Keratinocyte (primary cell): ENCODE results near the gene PLS1. TPM values are rescaled to one million over a fixed set of nuclear protein-coding genes. Genes with fewer than 3 reads are reported as not detected.
"Not testable (repeated sequence)": the region's sequence is repeated elsewhere in the genome, so short reads cannot be mapped to it uniquely, and the experiment has no call there.

ENCODE experiments used
- DNase-seq: peaks from one replicate; pipeline ENCODE4 v3.0.0-alpha.2; 2011; ENCODE audit warnings: low read depth, missing footprints, low spot score
- FAIRE-seq: peaks from 2 replicates; lab custom pipeline; 2011; peaks lifted over from hg19 to GRCh38; lab: Jason Lieb, UNC
- H2AFZ ChIP-seq: 2 replicates; pipeline ENCODE4 v1.6.0; 2012; ENCODE audit warnings: low read length, control low read depth, inconsistent platforms; ENCODE audit not compliant: control insufficient read depth
- H3K27ac ChIP-seq: 2 replicates; pipeline ENCODE4 v1.5.1; 2011; ENCODE audit warnings: low read length; ENCODE audit not compliant: control insufficient read depth, insufficient read depth
- H3K27me3 ChIP-seq: 3 replicates; pipeline ENCODE4 v1.6.0; 2011; ENCODE audit warnings: low read length; ENCODE audit not compliant: control insufficient read depth, insufficient read depth; ENCODE audit errors: extremely low read depth
- H3K36me3 ChIP-seq, 2 experiments: 2 replicates in 1 of 2; 3 replicates in 1 of 2; pipeline ENCODE4 v1.5.1; 2011; ENCODE audit warnings: low read length in 2 of 2, mild to moderate bottlenecking in 1 of 2; ENCODE audit not compliant: control insufficient read depth in 2 of 2, insufficient read depth in 2 of 2; ENCODE audit errors: extremely low read depth in 1 of 2
- H3K4me1 ChIP-seq: 3 replicates; pipeline ENCODE4 v1.5.1; 2011; ENCODE audit warnings: low read length; ENCODE audit not compliant: control insufficient read depth, insufficient read depth; ENCODE audit errors: extremely low read depth
- H3K4me2 ChIP-seq: 3 replicates; pipeline ENCODE4 v1.6.0; 2011; ENCODE audit warnings: low read depth, low read length; ENCODE audit not compliant: control insufficient read depth, insufficient read depth; ENCODE audit errors: extremely low read depth
- H3K4me3 ChIP-seq, 3 experiments: fragments of 200-600 bp in 1 of 3; sonication (generic) in 1 of 3; 2 replicates in 2 of 3; 3 replicates in 1 of 3; pipeline ENCODE4 v1.5.1; 2011 to 2016; ENCODE audit warnings: low read length in 3 of 3, mild to moderate bottlenecking in 3 of 3, control low read depth in 2 of 3, inconsistent platforms in 1 of 3, low read depth in 1 of 3, mixed read lengths in 1 of 3, mixed run types in 1 of 3, moderate library complexity in 1 of 3; ENCODE audit not compliant: control insufficient read depth in 2 of 3, insufficient read depth in 2 of 3; ENCODE audit errors: extremely low read depth in 1 of 3
- H3K79me2 ChIP-seq: 2 replicates; pipeline ENCODE4 v1.6.0; 2012; ENCODE audit warnings: low read length; ENCODE audit not compliant: control insufficient read depth, insufficient read depth
- H3K9ac ChIP-seq: 3 replicates; pipeline ENCODE4 v1.6.0; 2011; ENCODE audit warnings: low read length; ENCODE audit not compliant: control insufficient read depth, insufficient read depth; ENCODE audit errors: extremely low read depth
- H3K9me1 ChIP-seq: 3 replicates; pipeline ENCODE4 v1.6.0; 2011; ENCODE audit warnings: low read length; ENCODE audit not compliant: control insufficient read depth, insufficient read depth; ENCODE audit errors: extremely low read depth
- H3K9me3 ChIP-seq: 2 replicates; pipeline ENCODE4 v1.5.1; 2012; ENCODE audit warnings: low read depth, low read length; ENCODE audit not compliant: control insufficient read depth
- H4K20me1 ChIP-seq: 3 replicates; pipeline ENCODE4 v1.6.0; 2011; ENCODE audit warnings: low read length; ENCODE audit not compliant: control insufficient read depth, insufficient read depth; ENCODE audit errors: extremely low read depth
- CTCF ChIP-seq, 3 experiments: IDR thresholded peaks in 1 of 3; conservative IDR thresholded peaks in 1 of 3; optimal IDR thresholded peaks in 1 of 3; 2 replicates in 2 of 3; 3 replicates in 1 of 3; pipeline versions ENCODE3 to v1.5.1; 2011; ENCODE audit warnings: low read length in 3 of 3, mild to moderate bottlenecking in 3 of 3, moderate library complexity in 2 of 3, control low read depth in 1 of 3, inconsistent platforms in 1 of 3; ENCODE audit not compliant: insufficient read depth in 2 of 3; ENCODE audit errors: extremely low read depth in 1 of 3
- EZH2 ChIP-seq: IDR thresholded peaks from one replicate; pipeline ENCODE4 v1.6.1; 2012; ENCODE audit warnings: inconsistent platforms, mild to moderate bottlenecking, low read length, moderate library complexity
- dilution Hi-C: fragments of 300-500 bp; cut with MboI; formaldehyde crosslinking; loops from one replicate; pipeline ENCODE4 v1.7.0; 2020; ENCODE audit warnings: low sequenced_read_pairs; ENCODE audit not compliant: extremely low pct_ligation_motif_present
- polyA plus RNA-seq, 5 experiments: library from polyadenylated mRNA; depleted of rRNA in 3 of 5; stranded (reverse) in 3 of 5; stranded (forward) in 1 of 5; unstranded in 1 of 5; fragments of >200 nt; gene quantifications; 1 replicate in 1 of 5; 2 replicates in 3 of 5; 3 replicates in 1 of 5; pipeline versions ENCODE4 v1.2.1 to v1.2.3, GENCODE V29; 2011 to 2012; ENCODE audit warnings: missing spikeins in 2 of 5, low read depth in 1 of 5, low replicate concordance in 1 of 5

PLS1 gene
- polyA plus RNA-seq, 1 donor (not counting 4 experiments of a cell fraction or from before 2014, with no cell fraction given): 13.9 TPM

GRCh38 chr3:142568393-142569017, 27.7 kb upstream of the PLS1 start:
- no peak for FAIRE-seq
- peaks cover 22% of the 10 kb centered on the region for H3K79me2 ChIP-seq

GRCh38 chr3:142569422-142569821, 26.8 kb upstream of the PLS1 start:
- DNase-seq, dilution Hi-C loops: not testable (repeated sequence)

More at GRCh38 chr3:142568393-142569017, 27.7 kb upstream of the PLS1 start:
- dilution Hi-C loops: no loop called here
- Histone ChIP-seq H3K9me3 (no peaks in the 10 kb centered on the region), H3K4me2 (no peak overlapping the region), H3K4me3 (no peak overlapping the region), H2AFZ (no peak overlapping the region), H3K27ac (no peak overlapping the region), H4K20me1 (no peaks in the 10 kb centered on the region), H3K9me1 (no peaks in the 10 kb centered on the region), H3K9ac (no peak overlapping the region), H3K4me1 (no peaks in the 10 kb centered on the region), H3K27me3 (no peaks in the 10 kb centered on the region), H3K36me3 (peaks cover 2 to 13% of the 10 kb centered on the region in 2 experiments)
- DNase-seq: no peak
- TF ChIP-seq CTCF (optimal IDR thresholded peaks at IDR 0.05 in 1 of 3, IDR thresholded peaks at IDR 0.05 in 1 of 3, conservative IDR thresholded peaks at IDR 0.05 in 1 of 3; ENCODE audit: extremely low read depth in 1 of 3, insufficient read depth in 2 of 3, low read length in 3 of 3): no peak
- TF ChIP-seq EZH2: no peak

GRCh38 chr3:142574223-142574622, 22.0 kb upstream of the PLS1 start:
- H3K27me3 ChIP-seq, H3K9me3 ChIP-seq, FAIRE-seq, H3K36me3 ChIP-seq, H3K9ac ChIP-seq, H3K4me2 ChIP-seq, H2AFZ ChIP-seq, dilution Hi-C loops, DNase-seq, H4K20me1 ChIP-seq, H3K27ac ChIP-seq, H3K9me1 ChIP-seq, H3K4me3 ChIP-seq: not testable (repeated sequence)
- H3K4me1 ChIP-seq: peaks cover 11% of the 10 kb centered on the region
- H3K79me2 ChIP-seq: peaks cover 62% of the 10 kb centered on the region

More at GRCh38 chr3:142569422-142569821, 26.8 kb upstream of the PLS1 start:
- H4K20me1 ChIP-seq, H3K27ac ChIP-seq, H3K9ac ChIP-seq, H3K4me2 ChIP-seq, FAIRE-seq, H3K4me3 ChIP-seq, H2AFZ ChIP-seq, H3K4me1 ChIP-seq, H3K9me1 ChIP-seq, H3K9me3 ChIP-seq, H3K27me3 ChIP-seq: not testable (repeated sequence)
- H3K36me3 ChIP-seq: peaks cover 2 to 13% of the 10 kb centered on the region in 2 experiments
- H3K79me2 ChIP-seq: peaks cover 29% of the 10 kb centered on the region
